ENCODE results near the gene TOR3A.
A peak's percentile ranks its signal among the peaks of the same experiment; 100 is the strongest.

TOR3A gene

GRCh38 chr1:179077396-179077795 is 4.5 kb upstream of the TOR3A start:
- in situ Hi-C loops (cut with MboI; ENCODE audit: low sequenced_read_pairs, unreplicated experiment): loop anchor here (5.0 to 25.0 kb wide), 2 partner anchors 290 to 735 kb away; partner anchors contain the start of gene AXDND1
- DNase-seq (ENCODE audit: low spot score): no peak
- no peak for TF ChIP-seq CTCF (IDR thresholded peaks at IDR 0.05; ENCODE audit: borderline replicate concordance, control extremely low read depth, extremely low read depth, insufficient read depth, missing control alignments)

GRCh38 chr1:179079113-179079761 is 2.6 kb upstream of the TOR3A start:
- peak; percentile 71 for TF ChIP-seq CTCF (IDR thresholded peaks at IDR 0.05; ENCODE audit: borderline replicate concordance, control extremely low read depth, extremely low read depth, insufficient read depth, missing control alignments)
- in situ Hi-C loops (cut with MboI; ENCODE audit: low sequenced_read_pairs, unreplicated experiment): loop anchor here (5.0 to 25.0 kb wide), 2 partner anchors 288 to 733 kb away; partner anchors contain the start of gene AXDND1
- DNase-seq (ENCODE audit: low spot score): peak; percentile 70

GRCh38 chr1:179080866-179081686 is 794 bp upstream of the TOR3A start:
- in situ Hi-C loops (cut with MboI; ENCODE audit: low sequenced_read_pairs, unreplicated experiment): loop anchor here (25.0 kb wide), 1 partner anchor 731 kb away; no protein-coding TSS in a partner anchor
- DNase-seq (ENCODE audit: low spot score): peak; percentile 46
- TF ChIP-seq CTCF (IDR thresholded peaks at IDR 0.05; ENCODE audit: borderline replicate concordance, control extremely low read depth, extremely low read depth, insufficient read depth, missing control alignments): no peak

GRCh38 chr1:179082333-179082998 is 596 bp downstream of the TOR3A start:
- peak; percentile 48 for DNase-seq (ENCODE audit: low spot score)
- in situ Hi-C loops (cut with MboI; ENCODE audit: low sequenced_read_pairs, unreplicated experiment): loop anchor here (25.0 kb wide), 1 partner anchor 730 kb away; no protein-coding TSS in a partner anchor
- no peak for TF ChIP-seq CTCF (IDR thresholded peaks at IDR 0.05; ENCODE audit: borderline replicate concordance, control extremely low read depth, extremely low read depth, insufficient read depth, missing control alignments)

GRCh38 chr1:179082999-179083335 is 1.1 kb downstream of the TOR3A start:
- DNase-seq (ENCODE audit: low spot score): peak; percentile 55
- TF ChIP-seq CTCF (IDR thresholded peaks at IDR 0.05; ENCODE audit: borderline replicate concordance, control extremely low read depth, extremely low read depth, insufficient read depth, missing control alignments): no peak
- in situ Hi-C loops (cut with MboI; ENCODE audit: low sequenced_read_pairs, unreplicated experiment): loop anchor here (25.0 kb wide), 1 partner anchor 729 kb away; no protein-coding TSS in a partner anchor

- DNase-seq (ENCODE audit: low spot score): peak; percentile 55
- no peak for TF ChIP-seq CTCF (IDR thresholded peaks at IDR 0.05; ENCODE audit: borderline replicate concordance, control extremely low read depth, extremely low read depth, insufficient read depth, missing control alignments)
- in situ Hi-C loops (cut with MboI; ENCODE audit: low sequenced_read_pairs, unreplicated experiment): loop anchor here (25.0 kb wide), 1 partner anchor 729 kb away; no protein-coding TSS in a partner anchor
Measured at GRCh38 chr1:179083533-179083932, 1.7 kb downstream of the TOR3A start.

All from GM13976 (cell line).